SK-N-SH (cell line): Measurements from ENCODE around the gene CAPN7. TPM values are rescaled to one million over a fixed set of nuclear protein-coding genes. Genes with fewer than 3 reads are reported as not detected.

ENCODE experiments used
- CTCF ChIA-PET: fragments of 300-600, 350-600 bp; formaldehyde crosslinking; extraction: SDS; loops from one replicate; lab custom pipeline; 2021; lab: Yijun Ruan, JAX
- POLR2A ChIA-PET: fragments of 350-600 bp; sonication (Branson Sonifier 250); formaldehyde crosslinking; extraction: SDS; loops from one replicate; lab custom pipeline; 2020; ENCODE audit warnings: antibody characterized with exemption, inconsistent platforms; lab: Yijun Ruan, JAX
- DNase-seq: peaks from one replicate; pipeline ENCODE4 v3.0.0; 2012
- H2AFZ ChIP-seq: fragments of 200-600 bp; sonication (generic); 2 replicates; pipeline ENCODE4 v1.8.1; 2016; ENCODE audit warnings: antibody characterized with exemption, mild to moderate bottlenecking, low read depth
- H3F3A ChIP-seq: fragments of 200-600 bp; sonication (generic); replicated peaks from 2 replicates; pipeline ENCODE3; 2016; ENCODE audit warnings: antibody characterized with exemption, mild to moderate bottlenecking; ENCODE audit not compliant: insufficient read depth
- H3K27ac ChIP-seq, 2 experiments: fragments of 200-500 bp in 1 of 2; fragments of 200-600 bp in 1 of 2; sonication (Bioruptor generic) in 1 of 2; sonication (generic), shearing (Covaris generic) in 1 of 2; 2 replicates each; pipeline versions ENCODE4 v1.5.1 to v1.6.1; 2014 to 2016; ENCODE audit warnings: low read depth in 2 of 2, inconsistent platforms in 1 of 2, low read length in 1 of 2, mild to moderate bottlenecking in 1 of 2, mixed read lengths in 1 of 2
- H3K27me3 ChIP-seq: fragments of 200-600 bp; sonication (generic), shearing (Covaris generic); 2 replicates; pipeline ENCODE4 v1.6.1; 2016; ENCODE audit warnings: mixed run types; ENCODE audit not compliant: insufficient read depth
- H3K36me3 ChIP-seq, 2 experiments: fragments of 200-500 bp in 1 of 2; fragments of 200-600 bp in 1 of 2; sonication (Bioruptor generic) in 1 of 2; sonication (generic) in 1 of 2; replicated peaks in 1 of 2; 2 replicates each; pipeline versions ENCODE3 to v1.5.1; 2014 to 2016; ENCODE audit warnings: low read length in 1 of 2, mild to moderate bottlenecking in 1 of 2; ENCODE audit not compliant: insufficient read depth in 2 of 2, control insufficient read depth in 1 of 2
- H3K4me1 ChIP-seq, 2 experiments: fragments of 200-500 bp in 1 of 2; fragments of 200-600 bp in 1 of 2; sonication (Bioruptor generic) in 1 of 2; sonication (generic), shearing (Covaris generic) in 1 of 2; 2 replicates each; pipeline versions ENCODE4 v1.5.1 to v1.6.1; 2014 to 2016; ENCODE audit warnings: low read depth in 1 of 2, low read length in 1 of 2, mixed run types in 1 of 2; ENCODE audit not compliant: insufficient read depth in 2 of 2, control insufficient read depth in 1 of 2
- H3K4me2 ChIP-seq: fragments of 200-600 bp; sonication (generic), shearing (Covaris generic); 2 replicates; pipeline ENCODE4 v1.6.1; 2017; ENCODE audit warnings: mixed run types
- H3K4me3 ChIP-seq, 2 experiments: fragments of 200-500 bp in 1 of 2; fragments of 200-600 bp in 1 of 2; sonication (Bioruptor generic) in 1 of 2; sonication (generic), shearing (Covaris generic) in 1 of 2; 2 replicates each; pipeline versions ENCODE4 v1.5.1 to v1.8.1; 2014 to 2016; ENCODE audit warnings: low read depth in 2 of 2, inconsistent platforms in 1 of 2, low read length in 1 of 2, mild to moderate bottlenecking in 1 of 2, mixed read lengths in 1 of 2, moderate library complexity in 1 of 2
- H3K79me2 ChIP-seq: fragments of 200-600 bp; sonication (generic); 2 replicates; pipeline ENCODE4 v1.8.1; 2017; ENCODE audit warnings: mild to moderate bottlenecking; ENCODE audit not compliant: insufficient read depth
- H3K9ac ChIP-seq: fragments of 200-600 bp; sonication (generic); 2 replicates; pipeline ENCODE4 v1.6.1; 2017; ENCODE audit warnings: mixed run types
- H3K9me2 ChIP-seq: fragments of 200-600 bp; sonication (generic); 2 replicates; pipeline ENCODE4 v1.6.1; 2017; ENCODE audit warnings: mixed run types
- H3K9me3 ChIP-seq: fragments of 200-600 bp; sonication (generic); 2 replicates; pipeline ENCODE4 v1.6.1; 2017; ENCODE audit warnings: mixed run types, mild to moderate bottlenecking, moderate library complexity
- H4K20me1 ChIP-seq: fragments of 200-600 bp; sonication (generic); 2 replicates; pipeline ENCODE4 v1.6.1; 2017; ENCODE audit warnings: mild to moderate bottlenecking, mixed run types; ENCODE audit not compliant: insufficient read depth
- CHD2 ChIP-seq: fragments of 150-350 bp; IDR thresholded peaks from 2 replicates; pipeline ENCODE4 v1.6.1; 2018; ENCODE audit warnings: low read length; ENCODE audit not compliant: partially characterized antibody
- FOSL2 ChIP-seq: IDR thresholded peaks from 2 replicates; pipeline ENCODE4 v1.4.0; 2012; ENCODE audit warnings: low read depth, mild to moderate bottlenecking, moderate library complexity, borderline replicate concordance
- FOXJ3 ChIP-seq: sonication (generic); formaldehyde crosslinking; IDR thresholded peaks from 2 replicates; pipeline ENCODE4 v1.5.1; 2020; ENCODE audit warnings: mild to moderate bottlenecking, missing genetic modification reagents
- JUND ChIP-seq: IDR thresholded peaks from 2 replicates; pipeline ENCODE4 v1.4.0; 2012
- NFIC ChIP-seq: IDR thresholded peaks from 2 replicates; pipeline ENCODE4 v1.4.0; 2012; ENCODE audit warnings: borderline replicate concordance
- POLR2AphosphoS5 ChIP-seq: IDR thresholded peaks from 2 replicates; pipeline ENCODE4 v1.6.1; 2012; ENCODE audit warnings: low read depth, low read length
- RAD21 ChIP-seq: IDR thresholded peaks from 2 replicates; pipeline ENCODE4 v1.6.1; 2012; ENCODE audit warnings: mild to moderate bottlenecking, low read length
- RXRA ChIP-seq: IDR thresholded peaks from 2 replicates; pipeline ENCODE4 v1.4.0; 2012; ENCODE audit warnings: low read depth, mild to moderate bottlenecking, borderline replicate concordance
- SIN3A ChIP-seq: IDR thresholded peaks from 2 replicates; pipeline ENCODE4 v1.6.1; 2012; ENCODE audit warnings: low read depth, mild to moderate bottlenecking, low read length, moderate library complexity, borderline replicate concordance
- SMC3 ChIP-seq: IDR thresholded peaks from 2 replicates; pipeline ENCODE4 v1.6.1; 2012; ENCODE audit warnings: low read depth, low read length, improper control_type of control experiment
- TAF1 ChIP-seq: IDR thresholded peaks from 2 replicates; pipeline ENCODE4 v1.6.1; 2012; ENCODE audit warnings: low read depth, mild to moderate bottlenecking, low read length, moderate library complexity, borderline replicate concordance
- YY1 ChIP-seq: IDR thresholded peaks from 2 replicates; pipeline ENCODE4 v1.4.0; 2012; ENCODE audit warnings: low read depth, mild to moderate bottlenecking
- WGBS: methylation state at CpG from one replicate; pipeline ENCODE4 v1.1.6; 2017; ENCODE audit warnings: low lambda C conversion rate; 5-methylcytosine and 5-hydroxymethylcytosine counted together
- polyA plus RNA-seq, 3 experiments: library from polyadenylated mRNA; depleted of rRNA; stranded (reverse); fragments of >200 nt; gene quantifications; 2 replicates each; pipeline ENCODE4 v1.2.3, GENCODE V29; 2012
- TF ChIP-seq, protein P1 (sequence below): IDR thresholded peaks from 2 replicates; pipeline ENCODE4 v1.6.1; 2012; ENCODE audit warnings: mild to moderate bottlenecking, low read depth, low read length, moderate library complexity
- TF ChIP-seq, protein P2 (sequence below): fragments of 200-600 bp; sonication (generic); IDR thresholded peaks from 2 replicates; pipeline ENCODE4 v1.6.1; 2017; ENCODE audit warnings: antibody characterized with exemption, mild to moderate bottlenecking, moderate library complexity

CAPN7 gene
- polyA plus RNA-seq, 1 of the 3 experiments (the other 2 are of a cell fraction), result 7.3 TPM

DNA sequence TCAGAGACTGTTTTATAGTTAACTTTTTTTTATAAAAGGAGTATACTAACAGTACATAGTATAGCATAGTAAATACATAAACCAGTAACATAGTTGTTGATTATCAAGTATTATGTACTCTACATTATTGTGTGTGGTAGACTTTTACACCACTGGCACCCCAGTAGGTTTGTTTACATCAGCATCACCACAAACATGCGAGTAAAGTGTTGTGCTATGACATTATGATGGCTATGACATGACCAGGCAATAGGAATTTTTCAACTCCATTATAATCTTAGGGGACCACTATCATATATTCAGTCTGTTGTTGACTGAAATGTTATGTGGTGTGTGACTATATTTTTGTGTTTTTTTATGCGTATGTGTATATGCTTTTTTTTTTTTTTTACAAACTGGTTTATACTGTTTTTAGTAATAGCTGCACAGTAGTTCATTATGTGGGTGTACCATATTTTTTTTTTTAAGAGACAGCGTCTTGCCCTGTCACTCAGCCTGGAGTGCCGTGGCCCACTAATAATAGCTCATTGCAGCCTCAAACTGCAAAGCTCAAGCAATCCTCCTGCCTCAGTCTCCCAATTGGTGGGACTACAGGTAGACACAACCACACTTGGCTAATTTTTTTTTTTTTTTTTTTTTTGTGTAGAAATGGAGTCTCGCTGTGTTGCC lies 1.9 kb downstream of the CAPN7 start:
- no peaks in the 10 kb centered on the region for H3F3A ChIP-seq
- TF ChIP-seq, protein P1, sequence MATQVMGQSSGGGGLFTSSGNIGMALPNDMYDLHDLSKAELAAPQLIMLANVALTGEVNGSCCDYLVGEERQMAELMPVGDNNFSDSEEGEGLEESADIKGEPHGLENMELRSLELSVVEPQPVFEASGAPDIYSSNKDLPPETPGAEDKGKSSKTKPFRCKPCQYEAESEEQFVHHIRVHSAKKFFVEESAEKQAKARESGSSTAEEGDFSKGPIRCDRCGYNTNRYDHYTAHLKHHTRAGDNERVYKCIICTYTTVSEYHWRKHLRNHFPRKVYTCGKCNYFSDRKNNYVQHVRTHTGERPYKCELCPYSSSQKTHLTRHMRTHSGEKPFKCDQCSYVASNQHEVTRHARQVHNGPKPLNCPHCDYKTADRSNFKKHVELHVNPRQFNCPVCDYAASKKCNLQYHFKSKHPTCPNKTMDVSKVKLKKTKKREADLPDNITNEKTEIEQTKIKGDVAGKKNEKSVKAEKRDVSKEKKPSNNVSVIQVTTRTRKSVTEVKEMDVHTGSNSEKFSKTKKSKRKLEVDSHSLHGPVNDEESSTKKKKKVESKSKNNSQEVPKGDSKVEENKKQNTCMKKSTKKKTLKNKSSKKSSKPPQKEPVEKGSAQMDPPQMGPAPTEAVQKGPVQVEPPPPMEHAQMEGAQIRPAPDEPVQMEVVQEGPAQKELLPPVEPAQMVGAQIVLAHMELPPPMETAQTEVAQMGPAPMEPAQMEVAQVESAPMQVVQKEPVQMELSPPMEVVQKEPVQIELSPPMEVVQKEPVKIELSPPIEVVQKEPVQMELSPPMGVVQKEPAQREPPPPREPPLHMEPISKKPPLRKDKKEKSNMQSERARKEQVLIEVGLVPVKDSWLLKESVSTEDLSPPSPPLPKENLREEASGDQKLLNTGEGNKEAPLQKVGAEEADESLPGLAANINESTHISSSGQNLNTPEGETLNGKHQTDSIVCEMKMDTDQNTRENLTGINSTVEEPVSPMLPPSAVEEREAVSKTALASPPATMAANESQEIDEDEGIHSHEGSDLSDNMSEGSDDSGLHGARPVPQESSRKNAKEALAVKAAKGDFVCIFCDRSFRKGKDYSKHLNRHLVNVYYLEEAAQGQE, result no peak
- no peak for TF ChIP-seq TAF1
- no peak for TF ChIP-seq SMC3
- no peak for TF ChIP-seq FOSL2
- no peak for TF ChIP-seq RXRA
- TF ChIP-seq POLR2AphosphoS5, result no peak
- no peak for TF ChIP-seq CHD2
- TF ChIP-seq FOXJ3 (CRISPR knock-in tag), result no peak
- no peak for TF ChIP-seq NFIC
- TF ChIP-seq YY1, result no peak
- no peak for TF ChIP-seq RAD21
- TF ChIP-seq SIN3A, result no peak
- H3K4me2 ChIP-seq, result peak overlapping the region; percentile 88
- no peak overlapping the region for H2AFZ ChIP-seq
- 88% methylated on average over 5 of the region's 5 CpGs for WGBS
- peak overlapping the region; percentile 89 for H3K9ac ChIP-seq
- peaks cover 37% of the 10 kb centered on the region for H4K20me1 ChIP-seq
- H3K27ac ChIP-seq, result no peak overlapping the region
- peaks cover 28 to 38% of the 10 kb centered on the region in 2 experiments for H3K36me3 ChIP-seq
- peaks cover 0 to 13% of the 10 kb centered on the region in 2 experiments; a peak in 3 of 4 replicates for H3K4me1 ChIP-seq
- H3K9me3 ChIP-seq, result no peaks in the 10 kb centered on the region
- no peak for DNase-seq
- ChIA-PET CTCF (interaction anchor here (0.9 to 6.2 kb wide), 4 partner anchors 26 to 197 kb away, joined by 4 to 42 read pairs (median 4); no protein-coding TSS in a partner anchor), POLR2A (interaction anchor here (0.6 to 0.9 kb wide), 2 partner anchors 14 to 213 kb away, joined by 3 to 7 read pairs; no protein-coding TSS in a partner anchor)
- no peaks in the 10 kb centered on the region for H3K9me2 ChIP-seq
- peaks cover 62% of the 10 kb centered on the region for H3K79me2 ChIP-seq
- H3K27me3 ChIP-seq, result no peaks in the 10 kb centered on the region
- H3K4me3 ChIP-seq, result peak overlapping the region; percentile 87 to 92; a peak in 3 of 4 replicates

DNA sequence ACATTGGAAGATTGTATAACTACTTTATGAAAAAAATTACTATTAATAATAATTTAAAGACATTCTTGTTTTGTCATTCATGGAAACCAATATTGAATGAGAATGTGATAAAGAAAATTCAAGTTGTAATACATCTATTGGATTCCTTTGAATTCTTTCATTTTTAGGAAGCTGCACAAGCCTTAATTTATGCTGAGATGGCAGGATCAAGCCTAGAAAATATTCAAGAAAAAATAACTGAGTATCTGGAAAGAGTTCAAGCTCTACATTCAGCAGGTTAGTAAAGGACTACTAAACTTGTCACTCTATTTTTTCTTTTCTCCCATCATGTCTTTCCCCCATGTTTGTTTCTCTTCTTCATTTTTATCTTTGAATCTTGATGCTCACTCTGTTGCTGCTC lies 5.9 kb downstream of the CAPN7 start:
- ChIA-PET CTCF (interaction anchor here (1.2 kb wide), 1 partner anchor 104 kb away, joined by 5 read pairs; no protein-coding TSS in a partner anchor), POLR2A (no interaction called here)
- peaks cover 0 to 12% of the 10 kb centered on the region in 2 experiments; a peak in 3 of 4 replicates for H3K4me1 ChIP-seq
- H3K79me2 ChIP-seq, result peaks cover 72% of the 10 kb centered on the region
- peaks cover 43 to 70% of the 10 kb centered on the region in 2 experiments for H3K36me3 ChIP-seq
- no peaks in the 10 kb centered on the region for H3K27me3 ChIP-seq
- peaks cover 36% of the 10 kb centered on the region for H4K20me1 ChIP-seq
- H3K27ac ChIP-seq, result no peak overlapping the region
- no peaks in the 10 kb centered on the region for H3K9me3 ChIP-seq
- TF ChIP-seq, protein P2, sequence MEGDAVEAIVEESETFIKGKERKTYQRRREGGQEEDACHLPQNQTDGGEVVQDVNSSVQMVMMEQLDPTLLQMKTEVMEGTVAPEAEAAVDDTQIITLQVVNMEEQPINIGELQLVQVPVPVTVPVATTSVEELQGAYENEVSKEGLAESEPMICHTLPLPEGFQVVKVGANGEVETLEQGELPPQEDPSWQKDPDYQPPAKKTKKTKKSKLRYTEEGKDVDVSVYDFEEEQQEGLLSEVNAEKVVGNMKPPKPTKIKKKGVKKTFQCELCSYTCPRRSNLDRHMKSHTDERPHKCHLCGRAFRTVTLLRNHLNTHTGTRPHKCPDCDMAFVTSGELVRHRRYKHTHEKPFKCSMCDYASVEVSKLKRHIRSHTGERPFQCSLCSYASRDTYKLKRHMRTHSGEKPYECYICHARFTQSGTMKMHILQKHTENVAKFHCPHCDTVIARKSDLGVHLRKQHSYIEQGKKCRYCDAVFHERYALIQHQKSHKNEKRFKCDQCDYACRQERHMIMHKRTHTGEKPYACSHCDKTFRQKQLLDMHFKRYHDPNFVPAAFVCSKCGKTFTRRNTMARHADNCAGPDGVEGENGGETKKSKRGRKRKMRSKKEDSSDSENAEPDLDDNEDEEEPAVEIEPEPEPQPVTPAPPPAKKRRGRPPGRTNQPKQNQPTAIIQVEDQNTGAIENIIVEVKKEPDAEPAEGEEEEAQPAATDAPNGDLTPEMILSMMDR, result no peak
- TF ChIP-seq JUND, result no peak
- no peak overlapping the region for H3K4me2 ChIP-seq
- no peak overlapping the region for H3K4me3 ChIP-seq
- DNase-seq, result no peak
- no peak overlapping the region for H2AFZ ChIP-seq
- H3K9ac ChIP-seq, result no peak overlapping the region
- no peaks in the 10 kb centered on the region for H3F3A ChIP-seq
- no peaks in the 10 kb centered on the region for H3K9me2 ChIP-seq
